HG02852 (cell line): Measurements from ENCODE around the gene GBP1.
"Not testable (repeated sequence)": the region's sequence is repeated elsewhere in the genome, so short reads cannot be mapped to it uniquely, and the experiment has no call there.

ENCODE experiments used
- ATAC-seq: cut with Tn5 transposase; IDR thresholded peaks from one replicate; pipeline ENCODE4 v1.9.1; 2021; ENCODE audit warnings: mild to moderate bottlenecking, moderate library complexity; ENCODE audit not compliant: unreplicated experiment

The GBP1 gene

DNA sequence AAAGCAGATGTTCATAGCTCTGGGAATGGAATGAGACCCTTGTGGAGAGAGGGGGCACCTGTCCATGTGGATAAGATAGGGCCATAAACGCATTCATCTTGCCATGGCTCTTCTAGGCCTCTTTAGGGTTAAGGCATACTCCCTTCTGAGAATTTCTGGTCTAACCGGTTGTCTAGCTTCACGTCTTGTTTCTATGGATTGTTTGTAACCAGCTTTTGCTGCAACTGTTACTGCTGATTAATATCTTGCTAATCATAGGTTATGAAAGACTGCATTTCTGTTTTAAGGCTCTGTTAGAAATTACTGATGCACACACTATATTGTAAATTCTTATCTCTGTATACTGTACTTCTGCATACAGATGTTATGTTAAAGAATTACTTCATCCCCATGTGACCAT is 46.7 kb downstream of the GBP1 start:
- ATAC-seq = not testable (repeated sequence)

DNA sequence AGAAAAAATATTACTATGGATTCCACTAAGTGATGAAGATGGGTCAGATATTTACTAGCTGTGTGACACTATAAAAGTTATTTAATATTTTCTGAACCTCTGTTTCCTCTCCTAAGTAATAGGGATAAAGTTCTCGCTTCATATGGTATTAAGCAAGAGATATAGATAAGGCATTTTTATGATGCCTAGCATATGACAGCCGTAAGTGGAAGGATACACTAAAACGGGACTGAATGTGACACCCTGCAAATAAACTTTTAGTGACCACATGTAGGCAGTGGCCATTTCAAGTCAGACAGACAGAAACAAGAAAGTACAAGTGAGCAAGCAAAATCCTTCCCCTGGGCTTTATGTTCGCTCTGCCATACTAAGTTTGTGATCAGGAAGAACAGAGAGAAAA is 56.5 kb downstream of the GBP1 start:
- ATAC-seq = no peak

DNA sequence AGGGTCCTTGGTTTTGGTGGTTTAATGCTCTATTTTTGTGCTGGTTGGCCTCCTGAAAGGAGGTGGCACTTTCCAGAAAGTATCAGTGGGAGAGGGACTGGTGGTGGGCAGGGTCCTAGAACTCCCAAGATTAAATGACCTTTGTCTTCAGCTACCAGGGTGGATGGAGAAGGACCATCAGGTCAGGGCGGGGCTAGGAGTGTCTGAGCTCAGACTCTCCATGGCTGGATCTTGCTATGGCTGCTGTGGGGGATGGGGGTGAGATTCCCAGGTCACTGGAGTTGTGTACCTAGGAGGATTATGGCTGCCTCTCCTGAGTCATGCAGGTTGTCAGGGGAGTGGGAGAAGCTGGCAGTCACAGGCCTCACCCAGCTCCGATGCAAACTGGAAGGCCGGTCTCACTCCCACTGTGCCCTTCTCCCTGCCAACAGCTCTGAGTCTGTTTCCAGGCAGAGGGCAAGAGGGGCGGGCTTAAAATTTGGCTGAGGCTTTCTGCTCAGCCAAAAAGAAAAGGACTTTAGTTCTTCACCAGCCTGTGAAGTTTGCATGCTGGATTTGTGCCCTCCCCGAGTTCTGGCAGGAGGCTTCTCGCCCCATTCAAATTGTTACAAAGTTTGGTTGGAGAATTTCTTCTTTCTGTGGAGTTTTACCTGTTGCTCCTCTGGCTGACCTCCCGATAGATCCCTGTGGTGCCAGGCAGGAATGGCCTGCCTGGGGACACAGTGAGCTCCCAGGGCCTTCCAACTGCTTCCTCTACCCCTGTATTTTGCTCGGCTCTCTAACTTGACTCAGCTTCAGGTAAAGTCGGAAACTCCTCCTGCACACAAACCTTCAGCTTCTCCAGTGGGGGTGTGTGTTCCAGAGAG is 59.5 kb downstream of the GBP1 start:
- no peak for ATAC-seq
